T-helper 9 cell (primary cell): ENCODE data around the gene GPR137.
"Not testable (repeated sequence)": the region's sequence is repeated elsewhere in the genome, so short reads cannot be mapped to it uniquely, and the experiment has no call there.

Experiments
- DNase-seq: peaks from one replicate; pipeline ENCODE4 v3.0.0-alpha.2; 2020

GPR137 gene

GRCh38 chr11:64322925-64323260 is 37.2 kb downstream of the GPR137 start:
- DNase-seq, result no peak

GRCh38 chr11:64323373-64323772 is 37.7 kb downstream of the GPR137 start:
- no peak for DNase-seq

- not testable (repeated sequence) for DNase-seq
These were observed 38.3 kb downstream of the GPR137 start for GRCh38 chr11:64323984-64324383.

GRCh38 chr11:64324692-64325469 is 39.2 kb downstream of the GPR137 start:
- DNase-seq, result no peak

- no peak for DNase-seq
These were observed 41.7 kb downstream of the GPR137 start for GRCh38 chr11:64327375-64327774.

GRCh38 chr11:64327993-64328392 is 42.3 kb downstream of the GPR137 start:
- no peak for DNase-seq

GRCh38 chr11:64330888-64331287 is 45.2 kb downstream of the GPR137 start:
- no peak for DNase-seq

GRCh38 chr11:64331569-64332371 is 46.1 kb downstream of the GPR137 start:
- DNase-seq, result peak; percentile 47

- DNase-seq, result no peak
These were observed 47.9 kb downstream of the GPR137 start for GRCh38 chr11:64333556-64333955.

GRCh38 chr11:64334764-64335735 is 49.4 kb downstream of the GPR137 start:
- DNase-seq, result no peak

GRCh38 chr11:64337538-64338249 is 52.0 kb downstream of the GPR137 start:
- no peak for DNase-seq

- DNase-seq, result no peak
These were observed 53.1 kb downstream of the GPR137 start for GRCh38 chr11:64338716-64339115.
